ES-I3 (cell line): ENCODE data around the gene ATXN7L3.

Experiments
- H3K36me3 ChIP-seq: 2 replicates; pipeline ENCODE4 v1.6.1; 2013; ENCODE audit warnings: mild to moderate bottlenecking, low read length, control low read depth, moderate library complexity; ENCODE audit not compliant: insufficient read depth
- H3K4me1 ChIP-seq: 2 replicates; pipeline ENCODE4 v1.6.1; 2013; ENCODE audit warnings: mild to moderate bottlenecking, control low read depth, low read length; ENCODE audit not compliant: insufficient read depth
- H3K9ac ChIP-seq: 2 replicates; pipeline ENCODE4 v1.6.1; 2013; ENCODE audit warnings: low read depth, mild to moderate bottlenecking, low read length, moderate library complexity
- H3K9me3 ChIP-seq: 2 replicates; pipeline ENCODE4 v1.6.1; 2013; ENCODE audit warnings: mild to moderate bottlenecking, low read length, moderate library complexity; ENCODE audit not compliant: control insufficient read depth, insufficient read depth

ATXN7L3 gene

GRCh38 chr17:44200478-44201155, 933 bp upstream of the ATXN7L3 start:
- Histone ChIP-seq H3K9ac (peak overlapping the region; percentile 97), H3K9me3 (no peaks in the 10 kb centered on the region), H3K36me3 (peaks cover 8% of the 10 kb centered on the region; the same call in 1 of the 2 replicates), H3K4me1 (peaks cover 7% of the 10 kb centered on the region)

GRCh38 chr17:44198721-44199552, 747 bp downstream of the ATXN7L3 start:
- no peaks in the 10 kb centered on the region for H3K9me3 ChIP-seq
- peaks cover 7% of the 10 kb centered on the region for H3K4me1 ChIP-seq
- H3K9ac ChIP-seq: peak overlapping the region; percentile 79
- H3K36me3 ChIP-seq: peaks cover 24% of the 10 kb centered on the region

GRCh38 chr17:44197980-44198720, 1.5 kb downstream of the ATXN7L3 start:
- H3K9me3 ChIP-seq: no peaks in the 10 kb centered on the region
- H3K4me1 ChIP-seq: peaks cover 12% of the 10 kb centered on the region

GRCh38 chr17:44197107-44197506, 2.6 kb downstream of the ATXN7L3 start:
- Histone ChIP-seq H3K9ac (no peak overlapping the region), H3K9me3 (no peaks in the 10 kb centered on the region), H3K36me3 (peaks cover 26% of the 10 kb centered on the region), H3K4me1 (peaks cover 23% of the 10 kb centered on the region)

More at GRCh38 chr17:44197980-44198720, 1.5 kb downstream of the ATXN7L3 start:
- Histone ChIP-seq H3K36me3 (peaks cover 26% of the 10 kb centered on the region), H3K9ac (peak overlapping the region; percentile 79)

GRCh38 chr17:44193326-44194084, 6.2 kb downstream of the ATXN7L3 start:
- H3K4me1 ChIP-seq: peaks cover 25% of the 10 kb centered on the region
- peaks cover 26% of the 10 kb centered on the region for H3K36me3 ChIP-seq
- no peak overlapping the region for H3K9ac ChIP-seq
- no peaks in the 10 kb centered on the region for H3K9me3 ChIP-seq

GRCh38 chr17:44192750-44193149, 6.9 kb downstream of the ATXN7L3 start:
- Histone ChIP-seq H3K4me1 (peaks cover 22% of the 10 kb centered on the region), H3K9ac (no peak overlapping the region), H3K36me3 (peaks cover 26% of the 10 kb centered on the region), H3K9me3 (no peaks in the 10 kb centered on the region)

- no peak overlapping the region for H3K9ac ChIP-seq
- peaks cover 23% of the 10 kb centered on the region for H3K36me3 ChIP-seq
- no peaks in the 10 kb centered on the region for H3K9me3 ChIP-seq
- peaks cover 22% of the 10 kb centered on the region for H3K4me1 ChIP-seq
These were observed 7.7 kb downstream of the ATXN7L3 start for GRCh38 chr17:44191941-44192496.

GRCh38 chr17:44191369-44191768, 8.3 kb downstream of the ATXN7L3 start:
- Histone ChIP-seq H3K4me1 (peaks cover 22% of the 10 kb centered on the region), H3K36me3 (peaks cover 18% of the 10 kb centered on the region), H3K9ac (no peak overlapping the region), H3K9me3 (no peaks in the 10 kb centered on the region)

- H3K4me1 ChIP-seq: peaks cover 22% of the 10 kb centered on the region
- no peaks in the 10 kb centered on the region for H3K9me3 ChIP-seq
- H3K36me3 ChIP-seq: peaks cover 16% of the 10 kb centered on the region
- no peak overlapping the region for H3K9ac ChIP-seq
These were observed 9.2 kb downstream of the ATXN7L3 start for GRCh38 chr17:44190481-44190880.

- Histone ChIP-seq H3K9ac (no peak overlapping the region), H3K9me3 (no peaks in the 10 kb centered on the region), H3K4me1 (peaks cover 22% of the 10 kb centered on the region), H3K36me3 (0 out of 2 replicates have a peak, but pooled peaks cover under 1% of the 10 kb centered on the region)
These were observed 10.9 kb downstream of the ATXN7L3 start for GRCh38 chr17:44188576-44189403.

- Histone ChIP-seq H3K9me3 (no peaks in the 10 kb centered on the region), H3K4me1 (peaks cover 9% of the 10 kb centered on the region; the same call in 1 of the 2 replicates), H3K9ac (peak overlapping the region; percentile 94), H3K36me3 (peaks cover 7% of the 10 kb centered on the region)
These were observed 12.4 kb downstream of the ATXN7L3 start for GRCh38 chr17:44187131-44187899.

GRCh38 chr17:44186307-44187130, 13.2 kb downstream of the ATXN7L3 start, which contains the start of gene TMUB2:
TMUB2 (plus strand) TSS chr17:44186972; CDS start chr17:44187709, 737 bp downstream.
- 0 out of 2 replicates have a peak, but pooled peaks cover 1% of the 10 kb centered on the region for H3K4me1 ChIP-seq
- peaks cover 15% of the 10 kb centered on the region for H3K36me3 ChIP-seq
- H3K9me3 ChIP-seq: no peaks in the 10 kb centered on the region
- H3K9ac ChIP-seq: peak within 1 kb of the TSS; percentile 94
